Neural cell (in vitro differentiated cells): ENCODE data around the gene OR2H2. TPM values are rescaled to one million over a fixed set of nuclear protein-coding genes. Genes with fewer than 3 reads are reported as not detected.

ENCODE experiments used
- H2AFZ ChIP-seq: fragments of 200-600, 300-800 bp; sonication (generic), shearing (Covaris generic); 2 replicates; pipeline ENCODE4 v1.6.0; 2014; ENCODE audit warnings: low read depth, mild to moderate bottlenecking, antibody characterized with exemption, low read length, moderate library complexity
- H3F3A ChIP-seq: fragments of 200-600 bp; shearing (Covaris generic); 2 replicates; pipeline ENCODE4 v1.6.1; 2016; ENCODE audit warnings: mild to moderate bottlenecking, moderate library complexity, mixed read lengths, antibody characterized with exemption, low read length; ENCODE audit not compliant: insufficient read depth, poor library complexity, severe bottlenecking
- H3K27ac ChIP-seq: fragments of 200-600, 300-800 bp; sonication (generic), shearing (Covaris generic); 2 replicates; pipeline ENCODE4 v1.5.1; 2014; ENCODE audit warnings: mild to moderate bottlenecking, low read length, moderate library complexity
- H3K27me3 ChIP-seq: fragments of 300-800, 200-600 bp; sonication (generic), shearing (Covaris generic); 2 replicates; pipeline ENCODE4 v1.6.0; 2014; ENCODE audit warnings: mild to moderate bottlenecking, low read depth, low read length, moderate library complexity; ENCODE audit not compliant: insufficient read depth
- H3K36me3 ChIP-seq: fragments of 300-800, 200-600 bp; sonication (generic), shearing (Covaris generic); 2 replicates; pipeline ENCODE4 v1.5.1; 2014; ENCODE audit warnings: mild to moderate bottlenecking, antibody characterized with exemption, low read length, moderate library complexity; ENCODE audit not compliant: insufficient read depth
- H3K4me2 ChIP-seq: fragments of 300-800, 200-600 bp; sonication (generic), shearing (Covaris generic); 2 replicates; pipeline ENCODE4 v1.6.0; 2014; ENCODE audit warnings: mild to moderate bottlenecking, low read length
- H3K4me3 ChIP-seq: fragments of 300-800, 200-600 bp; sonication (generic), shearing (Covaris generic); 2 replicates; pipeline ENCODE4 v1.5.1; 2014; ENCODE audit warnings: mild to moderate bottlenecking, low read length, moderate library complexity
- H3K79me2 ChIP-seq: fragments of 200-600 bp; shearing (Covaris generic); replicated peaks from 2 replicates; pipeline ENCODE4 v1.6.0; 2014; ENCODE audit warnings: mild to moderate bottlenecking, low read length, moderate library complexity; ENCODE audit not compliant: insufficient read depth
- H3K9ac ChIP-seq: fragments of 300-800, 200-600 bp; sonication (generic), shearing (Covaris generic); 2 replicates; pipeline ENCODE4 v1.6.1; 2016; ENCODE audit warnings: mild to moderate bottlenecking, low read length, mixed read lengths
- H3K9me2 ChIP-seq: fragments of 200-600 bp; shearing (Covaris generic); 2 replicates; pipeline ENCODE4 v1.6.1; 2016; ENCODE audit warnings: mild to moderate bottlenecking, low read length, mixed read lengths; ENCODE audit not compliant: insufficient read depth
- H3K9me3 ChIP-seq: fragments of 200-600, 300-800 bp; sonication (generic), shearing (Covaris generic); 2 replicates; pipeline ENCODE4 v1.6.1; 2016; ENCODE audit warnings: mild to moderate bottlenecking, mixed run types, low read length, moderate library complexity, mixed read lengths
- H4K20me1 ChIP-seq: fragments of 200-600 bp; shearing (Covaris generic); 2 replicates; pipeline ENCODE4 v1.6.1; 2016; ENCODE audit warnings: mild to moderate bottlenecking, mixed run types; ENCODE audit not compliant: insufficient read depth
- CTCF ChIP-seq: fragments of 450-650 bp; IDR thresholded peaks from 2 replicates; pipeline ENCODE4 v1.5.1; 2014; ENCODE audit warnings: antibody characterized with exemption, mild to moderate bottlenecking, moderate library complexity; ENCODE audit not compliant: poor library complexity, severe bottlenecking
- EP300 ChIP-seq: fragments of 450-650 bp; conservative IDR thresholded peaks from 2 replicates; pipeline ENCODE4 v1.6.1; 2014; ENCODE audit warnings: antibody characterized with exemption, mild to moderate bottlenecking, moderate library complexity; ENCODE audit not compliant: poor library complexity, severe bottlenecking
- EZH2 ChIP-seq: fragments of 200-600, 300-800 bp; shearing (Covaris generic), sonication (generic); IDR thresholded peaks from 2 replicates; pipeline ENCODE4 v1.6.1; 2014; ENCODE audit warnings: antibody characterized with exemption, low read length, borderline replicate concordance, mild to moderate bottlenecking; ENCODE audit not compliant: insufficient read depth, poor library complexity, severe bottlenecking
- MXI1 ChIP-seq: fragments of 450-650 bp; conservative IDR thresholded peaks from 2 replicates; pipeline ENCODE4 v1.6.1; 2014; ENCODE audit warnings: antibody characterized with exemption, mild to moderate bottlenecking; ENCODE audit not compliant: poor library complexity, severe bottlenecking
- POLR2AphosphoS5 ChIP-seq: IDR thresholded peaks from 2 replicates; pipeline ENCODE4 v1.6.1; 2012
- RAD21 ChIP-seq: fragments of 450-650 bp; conservative IDR thresholded peaks from 2 replicates; pipeline ENCODE4 v1.6.1; 2014; ENCODE audit warnings: antibody characterized with exemption, mild to moderate bottlenecking, moderate library complexity
- REST ChIP-seq: IDR thresholded peaks from 2 replicates; pipeline ENCODE4 v1.6.1; 2012; ENCODE audit warnings: borderline replicate concordance
- SMC3 ChIP-seq: fragments of 450-650 bp; conservative IDR thresholded peaks from 2 replicates; pipeline ENCODE4 v1.6.1; 2014; ENCODE audit warnings: antibody characterized with exemption, mild to moderate bottlenecking, moderate library complexity; ENCODE audit not compliant: poor library complexity
- TAF1 ChIP-seq: IDR thresholded peaks from 2 replicates; pipeline ENCODE4 v1.6.1; 2012; ENCODE audit warnings: low read depth
- polyA plus RNA-seq: library from polyadenylated mRNA; depleted of rRNA; stranded (reverse); fragments of >200 nt; gene quantifications from 2 replicates; pipeline ENCODE4 v1.2.3, GENCODE V29; 2014

OR2H2 gene
- polyA plus RNA-seq, 1 donor from 2014 or later, result not detected

GRCh38 chr6:29566856-29567255 lies 18.1 kb upstream of the OR2H2 start:
- Histone ChIP-seq H3F3A (no peaks in the 10 kb centered on the region), H3K4me3 (no peak overlapping the region), H4K20me1 (no peaks in the 10 kb centered on the region), H3K9me2 (no peaks in the 10 kb centered on the region), H3K4me2 (no peak overlapping the region), H3K27me3 (no peaks in the 10 kb centered on the region), H3K9me3 (no peaks in the 10 kb centered on the region), H3K27ac (no peak overlapping the region), H3K36me3 (no peaks in the 10 kb centered on the region), H2AFZ (no peak overlapping the region), H3K9ac (no peak overlapping the region), H3K79me2 (no peaks in the 10 kb centered on the region)
- TF ChIP-seq POLR2AphosphoS5 (no peak), CTCF (no peak)

GRCh38 chr6:29567541-29567940 lies 17.4 kb upstream of the OR2H2 start:
- H4K20me1 ChIP-seq, result no peaks in the 10 kb centered on the region
- H3F3A ChIP-seq, result no peaks in the 10 kb centered on the region
- H3K9me2 ChIP-seq, result no peaks in the 10 kb centered on the region
- no peaks in the 10 kb centered on the region for H3K36me3 ChIP-seq
- no peak overlapping the region for H3K4me2 ChIP-seq
- no peak overlapping the region for H3K4me3 ChIP-seq
- no peak overlapping the region for H3K27ac ChIP-seq
- no peaks in the 10 kb centered on the region for H3K79me2 ChIP-seq
- no peak overlapping the region for H3K9ac ChIP-seq
- H2AFZ ChIP-seq, result no peak overlapping the region
- no peaks in the 10 kb centered on the region for H3K27me3 ChIP-seq
- no peaks in the 10 kb centered on the region for H3K9me3 ChIP-seq
- no peak for TF ChIP-seq SMC3
- TF ChIP-seq POLR2AphosphoS5, result no peak
- no peak for TF ChIP-seq TAF1
- TF ChIP-seq EZH2, result no peak
- no peak for TF ChIP-seq MXI1
- TF ChIP-seq EP300, result no peak
- TF ChIP-seq RAD21, result no peak
- TF ChIP-seq REST, result no peak
- no peak for TF ChIP-seq CTCF
